Neuronal stem cell (in vitro differentiated cells): ENCODE data around the gene LAMP2.

Experiments
- DNase-seq: peaks from one replicate; pipeline ENCODE4 v3.0.0-alpha.2; 2013; ENCODE audit warnings: low spot score
- H2AFZ ChIP-seq: one replicate; pipeline ENCODE4 v1.6.1; 2013; ENCODE audit warnings: mild to moderate bottlenecking, low read length, inconsistent platforms
- H2AK5ac ChIP-seq: 2 replicates; pipeline ENCODE4 v1.6.1; 2013; ENCODE audit warnings: low read depth, mild to moderate bottlenecking, inconsistent platforms, low read length, moderate library complexity, mixed read lengths
- H2BK120ac ChIP-seq: 2 replicates; pipeline ENCODE4 v1.6.1; 2013; ENCODE audit warnings: low read depth, mild to moderate bottlenecking, inconsistent platforms, low read length, moderate library complexity, mixed read lengths
- H2BK12ac ChIP-seq: one replicate; pipeline ENCODE4 v1.6.1; 2013; ENCODE audit warnings: low read length, inconsistent platforms
- H2BK15ac ChIP-seq: 2 replicates; pipeline ENCODE4 v1.6.1; 2013; ENCODE audit warnings: mild to moderate bottlenecking, low read length, inconsistent platforms, mixed read lengths
- H2BK5ac ChIP-seq: one replicate; pipeline ENCODE4 v1.6.1; 2013; ENCODE audit warnings: inconsistent platforms, mild to moderate bottlenecking, low read length, moderate library complexity
- H3K14ac ChIP-seq: one replicate; pipeline ENCODE4 v1.6.1; 2013; ENCODE audit warnings: low read length, inconsistent platforms
- H3K18ac ChIP-seq: 2 replicates; pipeline ENCODE4 v1.6.1; 2013; ENCODE audit warnings: low read length, inconsistent platforms
- H3K23ac ChIP-seq: 2 replicates; pipeline ENCODE4 v1.6.1; 2013; ENCODE audit warnings: low read depth, mild to moderate bottlenecking, mixed read lengths, low read length, inconsistent platforms; ENCODE audit not compliant: poor library complexity
- H3K27ac ChIP-seq: replicated peaks from 3 replicates; pipeline ENCODE4 v1.5.1; 2013; ENCODE audit warnings: low read length, inconsistent platforms
- H3K27me3 ChIP-seq, 3 experiments: 2 replicates each; pipeline ENCODE4 v1.6.1; 2013; ENCODE audit warnings: low read length in 3 of 3, mild to moderate bottlenecking in 2 of 3, inconsistent platforms in 1 of 3, low read depth in 1 of 3, mixed read lengths in 1 of 3, moderate library complexity in 1 of 3; ENCODE audit not compliant: control insufficient read depth in 3 of 3, insufficient read depth in 3 of 3
- H3K36me3 ChIP-seq, 2 donors: replicated peaks in 1 of 2; 2 replicates each; pipeline ENCODE4 v1.6.1; 2013; ENCODE audit warnings: low read length in 2 of 2; ENCODE audit not compliant: control insufficient read depth in 2 of 2, insufficient read depth in 2 of 2
- H3K4ac ChIP-seq: 2 replicates; pipeline ENCODE4 v1.6.1; 2013; ENCODE audit warnings: inconsistent platforms, mild to moderate bottlenecking, low read length, moderate library complexity
- H3K4me1 ChIP-seq, 2 donors: 1 replicate in 1 of 2; 2 replicates in 1 of 2; pipeline ENCODE4 v1.6.1; 2013; ENCODE audit warnings: low read length in 2 of 2, low read depth in 1 of 2; ENCODE audit not compliant: control insufficient read depth in 2 of 2, insufficient read depth in 1 of 2
- H3K4me2 ChIP-seq: one replicate; pipeline ENCODE4 v1.6.1; 2013; ENCODE audit warnings: mild to moderate bottlenecking, low read length, inconsistent platforms; ENCODE audit not compliant: insufficient read depth, poor library complexity, severe bottlenecking
- H3K4me3 ChIP-seq, 2 donors: 2 replicates each; pipeline ENCODE4 v1.5.1; 2013; ENCODE audit warnings: low read length in 2 of 2, mild to moderate bottlenecking in 2 of 2, inconsistent platforms in 1 of 2, moderate library complexity in 1 of 2
- H3K79me1 ChIP-seq: one replicate; pipeline ENCODE4 v1.6.1; 2013; ENCODE audit warnings: low read depth, mild to moderate bottlenecking, inconsistent platforms, low read length, moderate library complexity
- H3K9ac ChIP-seq: one replicate; pipeline ENCODE4 v1.6.1; 2013; ENCODE audit warnings: mild to moderate bottlenecking, low read depth, low read length, inconsistent platforms; ENCODE audit not compliant: poor library complexity
- H3K9me3 ChIP-seq, 2 donors: replicated peaks in 1 of 2; 2 replicates each; pipeline versions ENCODE3 to v1.6.1; 2013; ENCODE audit warnings: low read length in 2 of 2, mild to moderate bottlenecking in 2 of 2, inconsistent platforms in 1 of 2, low read depth in 1 of 2, mixed read lengths in 1 of 2, moderate library complexity in 1 of 2; ENCODE audit not compliant: control insufficient read depth in 2 of 2, insufficient read depth in 1 of 2
- H4K8ac ChIP-seq: one replicate; pipeline ENCODE4 v1.6.1; 2013; ENCODE audit warnings: low read depth, mild to moderate bottlenecking, inconsistent platforms, low read length, moderate library complexity
- H4K91ac ChIP-seq: one replicate; pipeline ENCODE4 v1.6.1; 2013; ENCODE audit warnings: low read length, low read depth, mild to moderate bottlenecking, inconsistent platforms; ENCODE audit not compliant: poor library complexity
- WGBS, 2 donors: extraction: QIAGEN DNeasy Blood & Tissue Kit; methylation state at CpG; one replicate each; pipeline ENCODE4 v1.1.7; 2013; ENCODE audit warnings: missing lambda C conversion rate in 2 of 2, mixed read lengths in 1 of 2; ENCODE audit not compliant: insufficient read length in 2 of 2, insufficient replicate concordance in 1 of 2; ENCODE audit errors: extremely low coverage in 2 of 2; 5-methylcytosine and 5-hydroxymethylcytosine counted together

LAMP2 gene

GRCh38 chrX:120419463-120419862 lies 49.6 kb downstream of the LAMP2 start:
- H3K27me3 ChIP-seq = no peaks in the 10 kb centered on the region
- no peak overlapping the region for H2BK12ac ChIP-seq
- H3K4me1 ChIP-seq = no peaks in the 10 kb centered on the region
- no peak overlapping the region for H2AK5ac ChIP-seq
- no peak overlapping the region for H3K4ac ChIP-seq
- no peak overlapping the region for H3K14ac ChIP-seq
- no peak overlapping the region for H4K91ac ChIP-seq
- no peak overlapping the region for H4K8ac ChIP-seq
- no peak for DNase-seq
- H3K9ac ChIP-seq = no peak overlapping the region
- H3K23ac ChIP-seq = no peak overlapping the region
- H3K4me3 ChIP-seq = no peak overlapping the region
- H3K4me2 ChIP-seq = no peak overlapping the region
- no peaks in the 10 kb centered on the region for H3K9me3 ChIP-seq
- no peak overlapping the region for H2BK15ac ChIP-seq
- no peaks in the 10 kb centered on the region for H3K36me3 ChIP-seq
- H3K18ac ChIP-seq = no peak overlapping the region
- no CpG with 5 or more reads among the region's 2 CpGs for WGBS, 2 donors
- no peak overlapping the region for H3K27ac ChIP-seq
- no peaks in the 10 kb centered on the region for H3K79me1 ChIP-seq
- H2BK120ac ChIP-seq = no peak overlapping the region
- no peak overlapping the region for H2AFZ ChIP-seq
- no peak overlapping the region for H2BK5ac ChIP-seq

GRCh38 chrX:120408168-120408567 lies 60.9 kb downstream of the LAMP2 start:
- Histone ChIP-seq H2BK120ac (no peak overlapping the region), H3K79me1 (no peaks in the 10 kb centered on the region), H3K27me3 (peaks cover 0 to 2% (median 0%) of the 10 kb centered on the region in 3 experiments), H3K4me3 (no peak overlapping the region), H4K91ac (no peak overlapping the region), H3K18ac (no peak overlapping the region), H4K8ac (no peak overlapping the region), H2BK12ac (no peak overlapping the region), H2AFZ (no peak overlapping the region), H3K27ac (no peak overlapping the region), H3K23ac (no peak overlapping the region), H2BK5ac (no peak overlapping the region), H3K4me2 (no peak overlapping the region), H3K36me3 (no peaks in the 10 kb centered on the region), H3K4me1 (no peaks in the 10 kb centered on the region), H3K14ac (no peak overlapping the region), H2AK5ac (no peak overlapping the region), H2BK15ac (no peak overlapping the region), H3K9ac (no peak overlapping the region), H3K9me3 (no peaks in the 10 kb centered on the region), H3K4ac (no peak overlapping the region)
- no CpG with 5 or more reads among the region's 1 CpG for WGBS, 2 donors
- DNase-seq = no peak

- Histone ChIP-seq H3K27me3 (peaks cover 0 to 2% (median 0%) of the 10 kb centered on the region in 3 experiments), H4K91ac (no peak overlapping the region), H2BK15ac (no peak overlapping the region), H4K8ac (no peak overlapping the region), H3K36me3 (no peaks in the 10 kb centered on the region), H2AFZ (no peak overlapping the region), H3K27ac (no peak overlapping the region), H3K14ac (no peak overlapping the region), H3K23ac (no peak overlapping the region), H3K4me1 (no peaks in the 10 kb centered on the region), H3K4ac (no peak overlapping the region), H3K18ac (no peak overlapping the region), H3K4me2 (no peak overlapping the region), H2BK5ac (no peak overlapping the region), H2BK120ac (no peak overlapping the region), H2AK5ac (no peak overlapping the region), H2BK12ac (no peak overlapping the region), H3K79me1 (no peaks in the 10 kb centered on the region), H3K9me3 (no peaks in the 10 kb centered on the region), H3K4me3 (no peak overlapping the region), H3K9ac (no peak overlapping the region)
- WGBS, 2 donors = no CpG with 5 or more reads among the region's 5 CpGs
- DNase-seq = no peak
Measured at GRCh38 chrX:120406638-120407037, 62.5 kb downstream of the LAMP2 start.

GRCh38 chrX:120402369-120402768 lies 66.7 kb downstream of the LAMP2 start:
- no peaks in the 10 kb centered on the region for H3K79me1 ChIP-seq
- H2BK12ac ChIP-seq = no peak overlapping the region
- no CpG with 5 or more reads among the region's 2 CpGs for WGBS, 2 donors

More at GRCh38 chrX:120402369-120402768, 66.7 kb downstream of the LAMP2 start:
- Histone ChIP-seq H2AK5ac (no peak overlapping the region), H3K23ac (no peak overlapping the region), H3K9ac (no peak overlapping the region), H2BK15ac (no peak overlapping the region), H3K9me3 (no peaks in the 10 kb centered on the region), H3K4me1 (no peaks in the 10 kb centered on the region), H3K36me3 (no peaks in the 10 kb centered on the region), H3K4me3 (no peak overlapping the region), H3K14ac (no peak overlapping the region), H4K91ac (no peak overlapping the region), H3K4me2 (no peak overlapping the region), H3K27ac (no peak overlapping the region), H3K18ac (no peak overlapping the region), H2BK5ac (no peak overlapping the region), H2BK120ac (no peak overlapping the region), H3K4ac (no peak overlapping the region), H2AFZ (no peak overlapping the region), H4K8ac (no peak overlapping the region), H3K27me3 (peaks cover 0 to 2% (median 0%) of the 10 kb centered on the region in 3 experiments)
- DNase-seq = no peak
